ENCODE results near the gene DDTL.

The DDTL gene

GRCh38 chr22:24006914-24007214 is 40.2 kb downstream of the DDTL start:
- H3K4me3 Mint-ChIP-seq = no peak overlapping the region
- no peak for TF ChIP-seq CTCF (IDR thresholded peaks at IDR 0.05; ENCODE audit: unreplicated experiment in 3 of 3)
- peaks cover 6% of the 10 kb centered on the region for H3K27me3 Mint-ChIP-seq (ENCODE audit: low read depth)
- H3K27ac Mint-ChIP-seq = no peak overlapping the region
- no peaks in the 10 kb centered on the region for H3K36me3 Mint-ChIP-seq (ENCODE audit: low read depth)
- H3K4me1 Mint-ChIP-seq = no peaks in the 10 kb centered on the region
- no peaks in the 10 kb centered on the region for H3K9me3 Mint-ChIP-seq

- Mint-ChIP-seq H3K4me1 (peaks cover 3% of the 10 kb centered on the region), H3K27me3 (ENCODE audit: low read depth) (peaks cover 4% of the 10 kb centered on the region), H3K36me3 (ENCODE audit: low read depth) (no peaks in the 10 kb centered on the region), H3K27ac (no peak overlapping the region), H3K4me3 (no peak overlapping the region), H3K9me3 (no peaks in the 10 kb centered on the region)
- no peak for TF ChIP-seq CTCF (IDR thresholded peaks at IDR 0.05; ENCODE audit: unreplicated experiment in 3 of 3)
Observed at GRCh38 chr22:24007253-24008021, 40.7 kb downstream of the DDTL start.

- H3K27ac Mint-ChIP-seq = no peak overlapping the region
- H3K27me3 Mint-ChIP-seq (ENCODE audit: low read depth) = peaks cover 4% of the 10 kb centered on the region
- H3K9me3 Mint-ChIP-seq = no peaks in the 10 kb centered on the region
- TF ChIP-seq CTCF (IDR thresholded peaks at IDR 0.05; ENCODE audit: unreplicated experiment in 3 of 3) = no peak
- H3K36me3 Mint-ChIP-seq (ENCODE audit: low read depth) = no peaks in the 10 kb centered on the region
- no peak overlapping the region for H3K4me3 Mint-ChIP-seq
- peaks cover 5% of the 10 kb centered on the region for H3K4me1 Mint-ChIP-seq
Observed at GRCh38 chr22:24008022-24008283, 41.3 kb downstream of the DDTL start.

GRCh38 chr22:24008381-24009226 is 41.9 kb downstream of the DDTL start:
- H3K27me3 Mint-ChIP-seq (ENCODE audit: low read depth) = no peaks in the 10 kb centered on the region
- H3K27ac Mint-ChIP-seq = no peak overlapping the region
- no peaks in the 10 kb centered on the region for H3K36me3 Mint-ChIP-seq (ENCODE audit: low read depth)
- H3K4me3 Mint-ChIP-seq = peak overlapping the region in 1 of 3 experiments; percentile 2
- peaks cover 8% of the 10 kb centered on the region for H3K4me1 Mint-ChIP-seq
- H3K9me3 Mint-ChIP-seq = no peaks in the 10 kb centered on the region
- no peak for TF ChIP-seq CTCF (IDR thresholded peaks at IDR 0.05; ENCODE audit: unreplicated experiment in 3 of 3)

- no peak for TF ChIP-seq CTCF (IDR thresholded peaks at IDR 0.05; ENCODE audit: unreplicated experiment in 3 of 3)
- Mint-ChIP-seq H3K4me3 (peak overlapping the region in 2 of 3 experiments; percentile 5 to 37), H3K4me1 (peaks cover 10% of the 10 kb centered on the region), H3K36me3 (ENCODE audit: low read depth) (no peaks in the 10 kb centered on the region), H3K9me3 (no peaks in the 10 kb centered on the region), H3K27me3 (ENCODE audit: low read depth) (no peaks in the 10 kb centered on the region), H3K27ac (no peak overlapping the region)
Observed at GRCh38 chr22:24009227-24010017, 42.7 kb downstream of the DDTL start.
